ENCODE measurements around the gene DNAJB1.
A peak's percentile ranks its signal among the peaks of the same experiment; 100 is the strongest.
"Not testable (repeated sequence)": the region's sequence is repeated elsewhere in the genome, so short reads cannot be mapped to it uniquely, and the experiment has no call there.

The DNAJB1 gene

GRCh38 chr19:14553042-14553938 lies 35.1 kb upstream of the DNAJB1 start:
- DNase-seq (ENCODE audit: extremely low read depth in 1 of 2, low read depth in 1 of 2): no peak

GRCh38 chr19:14552006-14552360 lies 33.8 kb upstream of the DNAJB1 start:
- not testable (repeated sequence) for DNase-seq (ENCODE audit: extremely low read depth in 1 of 2, low read depth in 1 of 2)

- peak; percentile 61 to 63 for DNase-seq (ENCODE audit: extremely low read depth in 1 of 2, low read depth in 1 of 2)
These were observed 33.2 kb upstream of the DNAJB1 start for GRCh38 chr19:14551134-14552005.

- DNase-seq (ENCODE audit: extremely low read depth in 1 of 2, low read depth in 1 of 2): no peak
These were observed 32.1 kb upstream of the DNAJB1 start for GRCh38 chr19:14550201-14550754.

- no peak for DNase-seq (ENCODE audit: extremely low read depth in 1 of 2, low read depth in 1 of 2)
These were observed 27.5 kb upstream of the DNAJB1 start for GRCh38 chr19:14545716-14546082.

- DNase-seq (ENCODE audit: extremely low read depth in 1 of 2, low read depth in 1 of 2): no peak
These were observed 26.9 kb upstream of the DNAJB1 start for GRCh38 chr19:14544977-14545715.

GRCh38 chr19:14544047-14544446 lies 25.9 kb upstream of the DNAJB1 start:
- no peak for DNase-seq (ENCODE audit: extremely low read depth in 1 of 2, low read depth in 1 of 2)

- no peak for DNase-seq (ENCODE audit: extremely low read depth in 1 of 2, low read depth in 1 of 2)
These were observed 24.6 kb upstream of the DNAJB1 start for GRCh38 chr19:14542711-14543328.

GRCh38 chr19:14541979-14542378 lies 23.8 kb upstream of the DNAJB1 start:
- DNase-seq (ENCODE audit: extremely low read depth in 1 of 2, low read depth in 1 of 2): not testable (repeated sequence)

GRCh38 chr19:14540741-14541525 lies 22.7 kb upstream of the DNAJB1 start:
- no peak for DNase-seq (ENCODE audit: extremely low read depth in 1 of 2, low read depth in 1 of 2)

- DNase-seq (ENCODE audit: extremely low read depth in 1 of 2, low read depth in 1 of 2): no peak
These were observed 18.9 kb upstream of the DNAJB1 start for GRCh38 chr19:14536926-14537692.

GRCh38 chr19:14533450-14533849 lies 15.3 kb upstream of the DNAJB1 start:
- no peak for DNase-seq (ENCODE audit: extremely low read depth in 1 of 2, low read depth in 1 of 2)

- no peak for DNase-seq (ENCODE audit: extremely low read depth in 1 of 2, low read depth in 1 of 2)
These were observed 12.3 kb upstream of the DNAJB1 start for GRCh38 chr19:14530506-14530905.

GRCh38 chr19:14530005-14530348 lies 11.8 kb upstream of the DNAJB1 start:
- no peak for DNase-seq (ENCODE audit: extremely low read depth in 1 of 2, low read depth in 1 of 2)

- DNase-seq (ENCODE audit: extremely low read depth in 1 of 2, low read depth in 1 of 2): peak; percentile 100
These were observed 11.2 kb upstream of the DNAJB1 start, which contains the start of gene TECR for GRCh38 chr19:14529254-14530004. Gene TECR (plus strand): TSS chr19:14529594. CDS start chr19:14529697, 103 bp downstream.

- DNase-seq (ENCODE audit: extremely low read depth in 1 of 2, low read depth in 1 of 2): no peak
These were observed 10.4 kb upstream of the DNAJB1 start for GRCh38 chr19:14528419-14529253.

- no peak for DNase-seq (ENCODE audit: extremely low read depth in 1 of 2, low read depth in 1 of 2)
These were observed 8.2 kb upstream of the DNAJB1 start for GRCh38 chr19:14526423-14526822.

All from activated CD8-positive, alpha-beta memory T cell treated with anti-CD3 and anti-CD28 coated beads for 1 hour (primary cell).